Measurements from ENCODE around the gene PRUNE2.

DNA sequence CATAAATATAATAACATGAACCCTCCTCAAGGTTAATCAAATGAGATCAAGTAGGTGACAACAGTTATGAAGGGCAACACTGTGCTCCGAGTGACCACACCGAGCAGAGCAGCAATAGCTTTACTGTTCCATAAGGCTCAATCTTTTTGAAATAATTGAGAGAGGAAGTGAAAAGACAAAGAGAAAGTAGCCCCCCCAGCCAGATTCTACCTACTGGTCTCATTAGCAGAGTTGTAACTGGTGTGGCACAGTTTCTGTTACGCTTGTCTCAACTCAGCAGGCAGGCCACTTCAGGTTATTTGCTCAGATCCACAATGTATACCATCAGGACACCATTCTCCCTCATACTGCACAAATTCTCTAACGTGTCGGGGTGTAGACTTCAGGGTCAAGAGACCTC, 14.0 kb downstream of the PRUNE2 start:
- TF ChIP-seq GABPA (IDR thresholded peaks at IDR 0.05; ENCODE audit: low read depth), result no peak
- TF ChIP-seq, protein P1, sequence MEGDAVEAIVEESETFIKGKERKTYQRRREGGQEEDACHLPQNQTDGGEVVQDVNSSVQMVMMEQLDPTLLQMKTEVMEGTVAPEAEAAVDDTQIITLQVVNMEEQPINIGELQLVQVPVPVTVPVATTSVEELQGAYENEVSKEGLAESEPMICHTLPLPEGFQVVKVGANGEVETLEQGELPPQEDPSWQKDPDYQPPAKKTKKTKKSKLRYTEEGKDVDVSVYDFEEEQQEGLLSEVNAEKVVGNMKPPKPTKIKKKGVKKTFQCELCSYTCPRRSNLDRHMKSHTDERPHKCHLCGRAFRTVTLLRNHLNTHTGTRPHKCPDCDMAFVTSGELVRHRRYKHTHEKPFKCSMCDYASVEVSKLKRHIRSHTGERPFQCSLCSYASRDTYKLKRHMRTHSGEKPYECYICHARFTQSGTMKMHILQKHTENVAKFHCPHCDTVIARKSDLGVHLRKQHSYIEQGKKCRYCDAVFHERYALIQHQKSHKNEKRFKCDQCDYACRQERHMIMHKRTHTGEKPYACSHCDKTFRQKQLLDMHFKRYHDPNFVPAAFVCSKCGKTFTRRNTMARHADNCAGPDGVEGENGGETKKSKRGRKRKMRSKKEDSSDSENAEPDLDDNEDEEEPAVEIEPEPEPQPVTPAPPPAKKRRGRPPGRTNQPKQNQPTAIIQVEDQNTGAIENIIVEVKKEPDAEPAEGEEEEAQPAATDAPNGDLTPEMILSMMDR (IDR thresholded peaks at IDR 0.05; ENCODE audit: insufficient read depth, low read length), result no peak
- TF ChIP-seq, protein P2, sequence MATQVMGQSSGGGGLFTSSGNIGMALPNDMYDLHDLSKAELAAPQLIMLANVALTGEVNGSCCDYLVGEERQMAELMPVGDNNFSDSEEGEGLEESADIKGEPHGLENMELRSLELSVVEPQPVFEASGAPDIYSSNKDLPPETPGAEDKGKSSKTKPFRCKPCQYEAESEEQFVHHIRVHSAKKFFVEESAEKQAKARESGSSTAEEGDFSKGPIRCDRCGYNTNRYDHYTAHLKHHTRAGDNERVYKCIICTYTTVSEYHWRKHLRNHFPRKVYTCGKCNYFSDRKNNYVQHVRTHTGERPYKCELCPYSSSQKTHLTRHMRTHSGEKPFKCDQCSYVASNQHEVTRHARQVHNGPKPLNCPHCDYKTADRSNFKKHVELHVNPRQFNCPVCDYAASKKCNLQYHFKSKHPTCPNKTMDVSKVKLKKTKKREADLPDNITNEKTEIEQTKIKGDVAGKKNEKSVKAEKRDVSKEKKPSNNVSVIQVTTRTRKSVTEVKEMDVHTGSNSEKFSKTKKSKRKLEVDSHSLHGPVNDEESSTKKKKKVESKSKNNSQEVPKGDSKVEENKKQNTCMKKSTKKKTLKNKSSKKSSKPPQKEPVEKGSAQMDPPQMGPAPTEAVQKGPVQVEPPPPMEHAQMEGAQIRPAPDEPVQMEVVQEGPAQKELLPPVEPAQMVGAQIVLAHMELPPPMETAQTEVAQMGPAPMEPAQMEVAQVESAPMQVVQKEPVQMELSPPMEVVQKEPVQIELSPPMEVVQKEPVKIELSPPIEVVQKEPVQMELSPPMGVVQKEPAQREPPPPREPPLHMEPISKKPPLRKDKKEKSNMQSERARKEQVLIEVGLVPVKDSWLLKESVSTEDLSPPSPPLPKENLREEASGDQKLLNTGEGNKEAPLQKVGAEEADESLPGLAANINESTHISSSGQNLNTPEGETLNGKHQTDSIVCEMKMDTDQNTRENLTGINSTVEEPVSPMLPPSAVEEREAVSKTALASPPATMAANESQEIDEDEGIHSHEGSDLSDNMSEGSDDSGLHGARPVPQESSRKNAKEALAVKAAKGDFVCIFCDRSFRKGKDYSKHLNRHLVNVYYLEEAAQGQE (IDR thresholded peaks at IDR 0.05; ENCODE audit: insufficient replicate concordance, low read depth), result no peak

Measured in HL-60 (cell line).